GM18867 (cell line): ENCODE measurements around the gene AHNAK2.

ENCODE experiments used
- ATAC-seq: cut with Tn5 transposase; IDR thresholded peaks from one replicate; pipeline ENCODE4 v1.9.1; 2021; ENCODE audit warnings: mild to moderate bottlenecking, moderate library complexity; ENCODE audit not compliant: unreplicated experiment

Gene AHNAK2

DNA sequence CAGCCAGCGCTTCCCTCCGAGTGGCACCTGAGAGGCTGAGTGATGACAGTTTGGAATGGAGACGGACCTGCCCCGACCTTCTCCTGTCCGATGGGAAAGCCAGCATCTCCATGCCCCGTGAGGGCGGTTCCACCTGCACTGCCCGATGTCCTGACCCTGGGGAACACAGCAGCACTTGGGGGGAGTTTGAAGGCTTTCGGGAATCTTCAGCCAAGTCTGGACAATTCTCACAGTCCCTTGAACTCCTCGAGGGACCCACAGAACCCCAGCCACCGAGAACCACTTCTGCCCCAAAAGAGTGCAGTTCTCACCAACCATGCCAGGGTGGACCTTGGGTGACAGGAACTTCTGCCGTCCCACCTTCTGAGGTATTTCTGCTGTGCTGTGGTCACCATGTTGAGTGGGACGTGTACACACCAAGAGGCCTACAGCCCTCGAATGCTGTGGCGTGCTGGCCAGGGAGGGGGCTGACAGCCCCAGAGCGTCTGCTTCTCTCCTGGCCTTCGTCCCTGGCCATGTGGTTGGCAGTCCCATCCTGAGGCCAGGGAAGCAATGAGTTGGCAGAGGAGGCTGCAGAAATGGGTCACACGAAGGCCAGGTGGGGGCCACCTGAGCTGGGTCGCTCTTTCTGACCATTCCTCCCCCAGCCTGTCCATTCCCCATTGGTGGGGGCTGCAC is 8.5 kb upstream of the AHNAK2 start:
- ATAC-seq = no peak

- peak; percentile 90 for ATAC-seq
Observed at GRCh38 chr14:104985675-104986486, 7.7 kb upstream of the AHNAK2 start, which contains the start of gene CLBA1. TSS of gene CLBA1 (plus strand) at chr14:104985788. CDS start at chr14:104986432, 644 bp downstream.

- no peak for ATAC-seq
Observed at GRCh38 chr14:104984056-104984894, 6.1 kb upstream of the AHNAK2 start.

DNA sequence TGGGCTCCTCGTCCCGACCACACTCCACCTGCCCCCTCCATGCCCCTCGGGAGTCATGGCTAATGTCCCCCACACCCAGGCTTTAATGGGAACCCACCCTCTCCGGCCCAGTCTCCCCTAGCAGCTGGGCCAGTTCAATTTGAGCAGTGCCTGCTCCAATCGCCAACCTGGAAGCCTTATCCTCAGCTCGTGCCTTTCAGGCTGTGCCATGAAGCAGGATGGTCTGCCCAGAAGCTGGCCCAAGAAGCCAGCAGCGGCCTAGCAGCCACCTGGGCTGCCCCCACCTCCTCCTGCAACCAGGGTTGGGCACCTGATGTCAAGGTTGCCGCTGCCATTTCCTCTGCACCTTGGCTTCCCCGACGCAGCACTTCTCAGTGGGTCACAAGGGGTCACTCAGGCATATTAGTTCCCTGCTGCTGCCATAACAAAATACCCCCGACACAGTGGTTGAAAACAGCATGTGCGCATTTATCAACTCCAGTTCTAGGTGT is 5.1 kb upstream of the AHNAK2 start:
- ATAC-seq = no peak

GRCh38 chr14:104982548-104983230 is 4.5 kb upstream of the AHNAK2 start:
- no peak for ATAC-seq

DNA sequence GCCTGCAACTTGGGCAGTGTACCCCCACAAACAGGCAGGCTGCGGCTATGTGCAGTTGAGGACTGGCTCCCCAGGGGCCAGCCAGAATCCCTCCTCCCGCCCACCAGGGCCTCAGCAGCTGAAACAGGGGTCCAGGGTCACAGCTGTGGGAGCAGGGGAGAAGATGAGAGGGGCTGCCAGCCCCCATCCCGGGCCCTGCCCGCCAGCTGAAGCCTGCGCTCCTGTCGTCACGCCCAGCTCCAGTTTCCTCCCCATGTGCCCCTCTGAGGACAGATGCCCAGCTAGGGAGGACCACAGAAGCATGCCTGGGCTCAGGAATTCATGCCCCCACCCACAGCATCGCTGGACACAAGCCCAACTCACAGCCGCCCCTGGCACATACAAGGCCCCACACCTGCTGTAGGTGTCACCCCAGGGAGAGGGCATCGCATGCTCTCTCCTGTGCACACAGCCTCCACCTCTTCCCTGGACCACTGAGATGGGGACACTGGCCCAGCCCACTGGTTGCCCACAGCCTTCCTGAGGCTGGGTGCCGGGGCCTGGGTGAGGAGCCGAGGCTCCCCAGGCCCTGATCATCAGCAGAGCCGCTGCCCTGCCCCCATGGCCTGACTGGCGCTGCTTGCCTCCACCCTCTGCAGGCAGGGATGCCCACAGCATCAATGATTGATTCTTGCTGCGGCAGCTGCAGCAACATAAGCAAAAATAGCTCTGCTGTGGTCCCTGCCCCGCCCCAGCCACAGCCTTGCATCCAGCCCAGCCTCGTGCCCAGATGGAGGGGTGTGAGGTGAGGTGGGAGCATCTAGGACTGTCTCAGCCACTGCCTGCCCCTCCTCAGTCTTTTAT is 3.7 kb upstream of the AHNAK2 start:
- no peak for ATAC-seq

DNA sequence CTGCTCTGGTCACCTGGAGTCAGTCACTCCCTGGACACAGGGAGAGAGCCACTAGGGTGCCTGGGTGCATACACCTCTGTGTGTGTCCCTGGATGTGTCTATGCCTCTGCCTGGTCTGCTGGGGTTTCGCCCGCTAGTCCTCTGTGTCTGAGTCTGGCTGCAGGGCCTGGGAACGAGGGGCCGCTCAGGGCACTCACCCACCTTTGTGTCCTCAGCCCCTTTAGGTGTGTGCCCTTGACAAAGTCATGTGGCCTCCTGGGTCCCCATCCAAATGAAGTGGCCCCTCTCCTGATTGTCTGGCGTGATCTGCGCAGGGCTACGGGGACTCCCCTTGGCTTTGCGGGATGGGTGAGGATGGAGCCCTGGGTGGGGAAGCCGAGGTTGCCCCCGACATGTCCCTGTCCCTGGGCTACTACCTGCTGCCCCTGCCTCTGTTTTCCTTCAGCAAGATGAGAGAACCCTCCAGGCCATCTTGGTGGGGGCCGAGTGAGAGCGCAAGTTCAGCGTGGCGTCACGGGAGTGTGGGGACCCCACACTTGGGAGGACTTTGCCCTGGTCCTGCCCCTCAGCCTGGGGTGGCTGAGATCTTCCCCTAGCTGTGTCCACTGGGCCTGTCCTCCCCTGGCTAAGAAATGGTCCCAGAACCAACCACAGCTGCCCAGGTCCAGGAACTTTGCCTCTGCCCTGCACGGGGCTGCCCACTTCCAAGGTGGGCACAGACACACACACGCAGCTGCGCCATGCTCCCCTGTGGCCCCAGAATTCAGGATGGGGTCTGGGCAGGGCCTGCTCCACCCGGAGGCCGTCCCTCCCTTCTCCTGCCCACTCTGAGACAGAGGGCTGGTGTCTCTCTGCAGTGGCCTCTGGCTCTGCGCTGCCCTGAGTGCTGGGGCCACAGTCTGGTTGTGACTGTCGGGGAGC is 2.7 kb upstream of the AHNAK2 start:
- no peak for ATAC-seq

DNA sequence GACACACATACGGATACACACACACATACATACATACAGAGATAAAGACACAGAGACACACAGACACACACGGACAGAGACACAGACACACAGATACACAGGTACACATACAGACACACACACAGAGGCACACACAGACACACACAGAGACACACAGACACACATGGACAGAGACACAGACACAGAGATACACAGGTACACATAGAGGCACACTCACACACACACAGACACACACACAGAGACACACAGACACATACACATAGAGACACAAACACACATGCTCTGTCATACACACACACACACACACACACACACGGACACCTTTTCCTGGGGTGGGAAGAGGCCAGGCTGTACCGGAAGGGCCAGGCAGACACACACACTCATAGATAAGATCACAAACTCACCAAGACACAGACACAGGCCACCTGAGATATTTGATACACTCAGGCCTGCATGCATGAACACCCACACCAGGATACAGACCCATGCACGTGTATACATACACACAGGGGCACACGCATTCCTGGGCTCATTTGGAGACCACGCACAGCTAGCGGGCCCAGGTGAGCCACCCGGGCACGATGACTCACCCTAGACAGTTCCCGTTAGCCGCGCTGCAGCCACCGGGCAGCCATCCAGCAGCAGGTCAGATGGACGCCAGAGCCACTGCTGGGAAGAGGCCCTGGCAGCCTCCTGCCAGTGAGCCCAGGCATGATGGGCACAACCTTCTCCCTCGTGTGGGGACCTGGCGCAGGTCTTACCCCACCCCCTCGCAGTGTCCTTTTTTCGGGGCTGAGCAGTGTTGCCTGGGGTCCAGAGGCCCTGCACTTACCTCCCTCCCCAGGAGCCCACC is 1.8 kb upstream of the AHNAK2 start:
- ATAC-seq = no peak

GRCh38 chr14:104978746-104979691 is 845 bp upstream of the AHNAK2 start:
- ATAC-seq = no peak

- no peak for ATAC-seq
Observed at GRCh38 chr14:104977008-104977680, 1.0 kb downstream of the AHNAK2 start.

- ATAC-seq = peak; percentile 47
Observed at GRCh38 chr14:104976198-104977007, 1.8 kb downstream of the AHNAK2 start.

GRCh38 chr14:104975481-104976197 is 2.5 kb downstream of the AHNAK2 start:
- no peak for ATAC-seq

DNA sequence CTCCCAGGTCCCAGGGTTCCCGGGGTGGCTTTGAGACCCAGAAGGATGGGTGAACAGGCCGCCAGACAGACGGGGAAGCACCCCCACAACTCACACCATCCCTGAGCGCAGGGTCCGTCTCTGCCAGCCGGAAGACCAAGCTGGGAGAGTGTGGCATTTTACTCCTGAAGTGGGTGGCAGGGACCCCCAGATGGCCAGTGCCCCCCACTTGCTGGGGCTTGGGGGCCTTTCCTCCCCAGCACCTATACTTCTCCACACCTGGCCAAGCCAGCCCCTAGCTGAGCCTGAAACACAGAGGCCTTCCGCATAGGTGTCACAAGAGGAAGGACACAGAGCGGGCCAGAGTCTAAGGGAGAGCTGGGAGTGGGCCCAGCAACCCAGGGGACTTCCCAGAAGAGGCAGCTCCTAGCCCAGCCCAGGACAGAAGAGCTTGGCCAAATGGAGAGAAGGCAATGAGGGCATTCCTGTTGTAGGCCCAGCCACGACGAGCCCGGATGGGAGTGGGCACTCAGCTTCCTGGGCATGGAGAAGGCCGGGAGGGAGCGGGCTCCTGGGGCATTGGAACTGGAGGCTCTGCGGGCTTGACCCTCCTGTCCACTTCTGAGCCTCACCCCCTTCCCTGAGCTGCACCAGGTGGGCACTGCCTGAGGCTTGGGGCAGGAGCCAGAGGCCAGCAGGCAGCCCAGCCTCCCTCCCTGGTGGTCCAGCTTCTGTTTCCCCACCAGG is 3.3 kb downstream of the AHNAK2 start:
- no peak for ATAC-seq

- no peak for ATAC-seq
Observed at GRCh38 chr14:104974146-104974541, 4.0 kb downstream of the AHNAK2 start.
